HepG2 (cell line): ENCODE results near the gene ESYT1. TPM values are rescaled to one million over a fixed set of nuclear protein-coding genes. Genes with fewer than 3 reads are reported as not detected.

Experiments used
- DPF2 ChIP-seq: sonication (generic); formaldehyde crosslinking; IDR thresholded peaks from 2 replicates; pipeline ENCODE4 v1.4.0; 2020; ENCODE audit warnings: mild to moderate bottlenecking, low read depth, missing genetic modification reagents, borderline replicate concordance
- FOXP4 ChIP-seq: sonication (generic); formaldehyde crosslinking; IDR thresholded peaks from 2 replicates; pipeline ENCODE4 v1.4.0; 2020; ENCODE audit warnings: missing genetic modification reagents
- HOXA3 ChIP-seq: sonication (generic); formaldehyde crosslinking; IDR thresholded peaks from 2 replicates; pipeline ENCODE4 v1.5.0; 2020; ENCODE audit warnings: missing genetic modification reagents
- KMT2B ChIP-seq: IDR thresholded peaks from 2 replicates; pipeline ENCODE4 v1.6.1; 2016; ENCODE audit warnings: missing genetic modification reagents, missing compliant biosample characterization
- SOX6 ChIP-seq, 2 experiments: fragments of 450-650 bp in 1 of 2; sonication (generic) in 1 of 2; formaldehyde crosslinking in 1 of 2; IDR thresholded peaks; 2 replicates each; pipeline versions ENCODE4 v1.4.0 to v1.6.1; 2017 to 2020; ENCODE audit warnings: antibody characterized with exemption in 1 of 2, mild to moderate bottlenecking in 1 of 2, missing genetic modification reagents in 1 of 2
- USF2 ChIP-seq, 2 experiments: sonication (generic) in 1 of 2; formaldehyde crosslinking in 1 of 2; IDR thresholded peaks; 2 replicates each; pipeline versions ENCODE4 v1.5.1 to v1.6.1; 2011 to 2020; ENCODE audit warnings: borderline replicate concordance in 1 of 2, low read depth in 1 of 2, low read length in 1 of 2, mild to moderate bottlenecking in 1 of 2, missing genetic modification reagents in 1 of 2, moderate library complexity in 1 of 2
- ZNF317 ChIP-seq: sonication (generic); formaldehyde crosslinking; IDR thresholded peaks from 2 replicates; pipeline ENCODE4 v1.5.0; 2020; ENCODE audit warnings: mild to moderate bottlenecking, missing genetic modification reagents
- ZNF34 ChIP-seq: sonication (generic); formaldehyde crosslinking; IDR thresholded peaks from 2 replicates; pipeline ENCODE4 v1.4.0; 2020; ENCODE audit warnings: mild to moderate bottlenecking, missing genetic modification reagents, borderline replicate concordance
- ZNF543 ChIP-seq: sonication (generic); formaldehyde crosslinking; IDR thresholded peaks from 2 replicates; pipeline ENCODE4 v1.4.0; 2020; ENCODE audit warnings: mild to moderate bottlenecking, missing genetic modification reagents
- ZNF552 ChIP-seq: sonication (generic); formaldehyde crosslinking; IDR thresholded peaks from 2 replicates; pipeline ENCODE4 v1.9.0; 2022; ENCODE audit warnings: missing genetic modification reagents, mild to moderate bottlenecking, borderline replicate concordance
- ZNF562 ChIP-seq: sonication (generic); formaldehyde crosslinking; IDR thresholded peaks from 2 replicates; pipeline ENCODE4 v1.8.0; 2022; ENCODE audit warnings: missing genetic modification reagents, borderline replicate concordance
- ZNF605 ChIP-seq: sonication (generic); formaldehyde crosslinking; IDR thresholded peaks from 2 replicates; pipeline ENCODE4 v1.8.0; 2022; ENCODE audit warnings: mild to moderate bottlenecking, missing genetic modification reagents
- polyA plus RNA-seq, 8 experiments: library from polyadenylated mRNA; depleted of rRNA in 3 of 8; stranded (reverse) in 7 of 8; unstranded in 1 of 8; fragments of >200 nt; fragmentation: Illumina TruSeq in 4 of 8; extraction: Trizol in 4 of 8; gene quantifications; 2 replicates each; pipeline versions ENCODE4 v1.2.1 to v1.2.3, GENCODE V29; 2011 to 2016; ENCODE audit warnings: low read depth in 4 of 8, missing spikeins in 1 of 8, mixed read lengths in 1 of 8; ENCODE audit not compliant: insufficient read depth in 1 of 8
- total RNA-seq, 5 experiments: library from RNA; depleted of rRNA; stranded (reverse); fragments of >200 nt; fragmentation: Illumina TruSeq; extraction: Trizol; gene quantifications; 2 replicates each; pipeline ENCODE4 v1.2.3, GENCODE V29; 2016; ENCODE audit warnings: low read depth in 1 of 5
- TF ChIP-seq, protein P1 (sequence below): IDR thresholded peaks from 2 replicates; pipeline ENCODE4 v1.4.0; 2020; ENCODE audit warnings: mild to moderate bottlenecking, missing genetic modification reagents
- TF ChIP-seq, protein P2 (sequence below): IDR thresholded peaks from 2 replicates; pipeline ENCODE4 v1.6.1; 2016; ENCODE audit warnings: missing compliant biosample characterization, missing genetic modification reagents, borderline replicate concordance

The ESYT1 gene
- total and polyA plus RNA-seq, 2 of the 13 experiments (the other 11 are each of a cell fraction or from before 2014, with no cell fraction given), result 66.9 to 71.0 TPM

GRCh38 chr12:56104109-56104814 is 23.8 kb upstream of the ESYT1 start, which contains the start of gene PA2G4 (continued):
- TF ChIP-seq ZNF543 (CRISPR knock-in tag) (peak; percentile 86), ZNF552 (CRISPR knock-in tag) (peak; percentile 82; the same call in 1 of the 2 replicates), ZNF317 (peak; percentile 35; the same call in 1 of the 2 replicates), ZNF34 (CRISPR knock-in tag) (peak; percentile 60; the same call in 1 of the 2 replicates), SOX6 (IDR thresholded peaks at IDR 0.05) (no peak), SOX6 (CRISPR knock-in tag; IDR thresholded peaks at IDR 0.05) (peak; percentile 80), HOXA3 (CRISPR knock-in tag) (peak; percentile 84), FOXP4 (peak; percentile 46), DPF2 (CRISPR knock-in tag) (no peak), ZNF562 (CRISPR knock-in tag) (peak; percentile 21; the same call in 1 of the 2 replicates), ZNF605 (CRISPR knock-in tag) (peak; percentile 82; the same call in 1 of the 2 replicates), USF2 (IDR thresholded peaks at IDR 0.05; ENCODE audit: low read depth, low read length) (no peak), USF2 (CRISPR knock-in tag; IDR thresholded peaks at IDR 0.05; ENCODE audit: borderline replicate concordance) (peak; percentile 72; the same call in 1 of the 2 replicates), KMT2B (peak; percentile 90)
- TF ChIP-seq, protein P1, sequence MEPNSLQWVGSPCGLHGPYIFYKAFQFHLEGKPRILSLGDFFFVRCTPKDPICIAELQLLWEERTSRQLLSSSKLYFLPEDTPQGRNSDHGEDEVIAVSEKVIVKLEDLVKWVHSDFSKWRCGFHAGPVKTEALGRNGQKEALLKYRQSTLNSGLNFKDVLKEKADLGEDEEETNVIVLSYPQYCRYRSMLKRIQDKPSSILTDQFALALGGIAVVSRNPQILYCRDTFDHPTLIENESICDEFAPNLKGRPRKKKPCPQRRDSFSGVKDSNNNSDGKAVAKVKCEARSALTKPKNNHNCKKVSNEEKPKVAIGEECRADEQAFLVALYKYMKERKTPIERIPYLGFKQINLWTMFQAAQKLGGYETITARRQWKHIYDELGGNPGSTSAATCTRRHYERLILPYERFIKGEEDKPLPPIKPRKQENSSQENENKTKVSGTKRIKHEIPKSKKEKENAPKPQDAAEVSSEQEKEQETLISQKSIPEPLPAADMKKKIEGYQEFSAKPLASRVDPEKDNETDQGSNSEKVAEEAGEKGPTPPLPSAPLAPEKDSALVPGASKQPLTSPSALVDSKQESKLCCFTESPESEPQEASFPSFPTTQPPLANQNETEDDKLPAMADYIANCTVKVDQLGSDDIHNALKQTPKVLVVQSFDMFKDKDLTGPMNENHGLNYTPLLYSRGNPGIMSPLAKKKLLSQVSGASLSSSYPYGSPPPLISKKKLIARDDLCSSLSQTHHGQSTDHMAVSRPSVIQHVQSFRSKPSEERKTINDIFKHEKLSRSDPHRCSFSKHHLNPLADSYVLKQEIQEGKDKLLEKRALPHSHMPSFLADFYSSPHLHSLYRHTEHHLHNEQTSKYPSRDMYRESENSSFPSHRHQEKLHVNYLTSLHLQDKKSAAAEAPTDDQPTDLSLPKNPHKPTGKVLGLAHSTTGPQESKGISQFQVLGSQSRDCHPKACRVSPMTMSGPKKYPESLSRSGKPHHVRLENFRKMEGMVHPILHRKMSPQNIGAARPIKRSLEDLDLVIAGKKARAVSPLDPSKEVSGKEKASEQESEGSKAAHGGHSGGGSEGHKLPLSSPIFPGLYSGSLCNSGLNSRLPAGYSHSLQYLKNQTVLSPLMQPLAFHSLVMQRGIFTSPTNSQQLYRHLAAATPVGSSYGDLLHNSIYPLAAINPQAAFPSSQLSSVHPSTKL, result 0 out of 2 replicates have a peak, but pooled peaks have one; percentile 51
- TF ChIP-seq, protein P2, sequence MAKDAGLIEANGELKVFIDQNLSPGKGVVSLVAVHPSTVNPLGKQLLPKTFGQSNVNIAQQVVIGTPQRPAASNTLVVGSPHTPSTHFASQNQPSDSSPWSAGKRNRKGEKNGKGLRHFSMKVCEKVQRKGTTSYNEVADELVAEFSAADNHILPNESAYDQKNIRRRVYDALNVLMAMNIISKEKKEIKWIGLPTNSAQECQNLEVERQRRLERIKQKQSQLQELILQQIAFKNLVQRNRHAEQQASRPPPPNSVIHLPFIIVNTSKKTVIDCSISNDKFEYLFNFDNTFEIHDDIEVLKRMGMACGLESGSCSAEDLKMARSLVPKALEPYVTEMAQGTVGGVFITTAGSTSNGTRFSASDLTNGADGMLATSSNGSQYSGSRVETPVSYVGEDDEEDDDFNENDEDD (CRISPR knock-in tag), result peak; percentile 94
